Activated CD4-positive, alpha-beta T cell treated with anti-CD3 and anti-CD28 coated beads for 36 hours (primary cell): Measurements from ENCODE around the gene CD300H. TPM values are rescaled to one million over a fixed set of nuclear protein-coding genes. Genes with fewer than 3 reads are reported as not detected.
"Not testable (repeated sequence)": the region's sequence is repeated elsewhere in the genome, so short reads cannot be mapped to it uniquely, and the experiment has no call there.

Source experiments
- ATAC-seq: fragments of 200-7000 bp; cut with Tn5 transposase; one replicate; pipeline ENCODE4 v1.10.0; 2021; ENCODE audit warnings: mild to moderate bottlenecking, moderate library complexity
- CTCF ChIA-PET: fragments of 350-600 bp; sonication (Branson Sonifier 250); formaldehyde crosslinking; loops from one replicate; lab custom pipeline; 2021; ENCODE audit warnings: antibody characterized with exemption; lab: Charles Lee
- POLR2A ChIA-PET: fragments of 350-600 bp; sonication (Branson Sonifier 250); formaldehyde crosslinking; loops from one replicate; lab custom pipeline; 2021; ENCODE audit warnings: antibody characterized with exemption, inconsistent platforms; lab: Charles Lee
- DNase-seq: peaks from one replicate; pipeline ENCODE4 v3.0.0-alpha.2; 2020
- H3K27ac Mint-ChIP-seq: one replicate; pipeline ENCODE4 v1.8.0; 2021; ENCODE audit warnings: mixed read lengths
- H3K27me3 Mint-ChIP-seq: one replicate; pipeline ENCODE4 v1.8.0; 2021; ENCODE audit warnings: mixed read lengths
- H3K36me3 Mint-ChIP-seq: one replicate; pipeline ENCODE4 v1.8.0; 2021; ENCODE audit warnings: low read depth, mixed read lengths
- H3K4me1 Mint-ChIP-seq: one replicate; pipeline ENCODE4 v1.8.0; 2021; ENCODE audit warnings: mixed read lengths
- H3K4me3 Mint-ChIP-seq: one replicate; pipeline ENCODE4 v1.8.0; 2021; ENCODE audit warnings: mild to moderate bottlenecking, moderate library complexity, mixed read lengths
- H3K9me3 Mint-ChIP-seq: one replicate; pipeline ENCODE4 v1.8.0; 2021; ENCODE audit warnings: low read depth, mixed read lengths
- intact Hi-C, 2 experiments: fragments of 100-400 bp; cut with DNase I in 1 of 2; cut with micrococcal nuclease in 1 of 2; formaldehyde crosslinking; loops; one replicate each; pipeline versions ENCODE4 v1.14.2 to v1.15.1; 2022 to 2024; cut with DNase I, micrococcal nuclease
- total RNA-seq, 2 experiments: library from RNA; stranded (reverse); gene quantifications; one replicate each; pipeline ENCODE4 v1.2.3, GENCODE V29; 2021

The CD300H gene
- total RNA-seq, 2 experiments from 2014 or later: not detected

DNA sequence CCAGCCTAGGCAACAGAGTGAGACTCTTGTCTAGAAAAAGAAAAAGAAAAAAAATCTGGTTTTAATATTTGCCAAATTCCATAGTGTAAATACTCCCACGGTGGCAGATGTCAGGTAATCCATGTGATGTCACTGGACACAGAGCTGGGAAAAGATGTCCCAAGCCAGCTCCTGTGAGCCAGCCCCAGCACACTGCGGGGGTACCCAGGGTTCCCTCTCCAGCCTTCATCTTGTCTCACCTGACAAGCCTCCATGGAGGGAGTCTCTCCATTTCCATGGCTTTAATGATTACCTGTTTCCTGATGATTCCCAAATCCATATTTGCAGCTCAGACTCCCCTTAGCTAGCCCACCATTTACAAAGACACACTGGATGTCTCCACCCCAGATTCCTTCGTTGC lies 40.6 kb downstream of the CD300H start:
- H3K27ac Mint-ChIP-seq: no peak overlapping the region
- intact Hi-C loops: no loop called here
- H3K4me3 Mint-ChIP-seq: no peak overlapping the region
- no peaks in the 10 kb centered on the region for H3K4me1 Mint-ChIP-seq
- ChIA-PET POLR2A (interaction anchor here (0.6 to 0.7 kb wide), 2 partner anchors 15 to 294 kb away, joined by 3 to 4 read pairs; no protein-coding TSS in a partner anchor), CTCF (interaction anchor here (0.6 to 1.3 kb wide), 4 partner anchors 69 to 229 kb away, joined by 3 to 4 read pairs (median 3); no protein-coding TSS in a partner anchor)
- DNase-seq (no peak), ATAC-seq (no peak)
- peaks cover 12% of the 10 kb centered on the region for H3K27me3 Mint-ChIP-seq
- H3K9me3 Mint-ChIP-seq: peaks cover 4% of the 10 kb centered on the region
- H3K36me3 Mint-ChIP-seq: no peaks in the 10 kb centered on the region

- no peak overlapping the region for H3K4me3 Mint-ChIP-seq
- H3K27me3 Mint-ChIP-seq: peaks cover 19% of the 10 kb centered on the region
- H3K4me1 Mint-ChIP-seq: peaks cover 5% of the 10 kb centered on the region
- H3K36me3 Mint-ChIP-seq: no peaks in the 10 kb centered on the region
- no peak overlapping the region for H3K27ac Mint-ChIP-seq
- ATAC-seq: no peak
- intact Hi-C loops: no loop called here
- POLR2A ChIA-PET: interaction anchor here (0.7 kb wide), 1 partner anchor 14 kb away, joined by 4 read pairs; no protein-coding TSS in a partner anchor
- peaks cover 6% of the 10 kb centered on the region for H3K9me3 Mint-ChIP-seq
- CTCF ChIA-PET: interaction anchor here (1.1 to 1.3 kb wide), 2 partner anchors 70 to 77 kb away, joined by 3 read pairs; no protein-coding TSS in a partner anchor
- DNase-seq: no peak
These were observed 41.5 kb downstream of the CD300H start for GRCh38 chr17:74525781-74526288.

- intact Hi-C loops: no loop called here
- ATAC-seq: no peak
- CTCF ChIA-PET: interaction anchor here (1.1 to 1.3 kb wide), 2 partner anchors 70 to 78 kb away, joined by 3 read pairs; no protein-coding TSS in a partner anchor
- peaks cover 6% of the 10 kb centered on the region for H3K4me1 Mint-ChIP-seq
- no peak for DNase-seq
- H3K9me3 Mint-ChIP-seq: peaks cover 7% of the 10 kb centered on the region
- no peaks in the 10 kb centered on the region for H3K36me3 Mint-ChIP-seq
- no peak overlapping the region for H3K27ac Mint-ChIP-seq
- POLR2A ChIA-PET: no interaction called here
- peaks cover 20% of the 10 kb centered on the region for H3K27me3 Mint-ChIP-seq
- no peak overlapping the region for H3K4me3 Mint-ChIP-seq
These were observed 41.9 kb downstream of the CD300H start for GRCh38 chr17:74525465-74525725.

DNA sequence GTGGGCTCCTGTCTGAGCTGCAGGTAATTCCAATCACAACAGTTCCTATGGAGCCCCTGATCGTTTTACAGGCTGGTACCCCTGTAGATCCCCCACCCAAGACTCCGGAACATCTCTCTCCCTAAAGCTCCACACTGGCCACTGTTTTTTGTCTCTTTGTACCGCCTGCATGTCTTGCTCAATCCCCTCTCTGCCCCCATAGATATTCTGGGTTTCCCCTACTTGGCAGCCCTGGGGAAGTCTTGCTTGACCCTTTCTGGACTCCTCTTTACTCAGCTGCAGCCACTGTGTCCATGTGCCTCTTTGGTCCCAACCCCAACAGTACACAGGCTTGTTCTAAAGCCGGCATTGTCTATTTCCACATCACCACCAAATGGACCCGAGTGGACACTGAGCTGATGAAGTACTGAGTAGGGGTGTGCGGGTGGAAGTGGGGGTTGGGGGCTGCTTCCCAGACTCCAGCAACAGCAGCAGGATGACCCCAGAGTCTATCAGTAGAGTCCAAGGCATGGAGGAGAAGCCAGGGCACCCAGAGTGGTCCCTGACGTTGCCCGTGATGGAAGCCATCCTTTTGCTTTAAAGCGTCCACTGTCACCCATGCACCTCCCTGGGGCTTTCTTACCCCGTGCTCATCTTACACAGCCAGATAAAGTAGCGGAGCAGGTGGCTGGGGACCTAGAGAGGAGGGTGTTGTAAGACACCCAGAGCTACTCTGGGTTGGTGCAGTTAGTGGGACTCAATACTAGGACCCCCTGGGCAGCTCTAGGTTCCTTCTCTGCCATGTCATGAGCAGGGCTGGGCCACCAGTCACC lies 42.5 kb downstream of the CD300H start:
- Mint-ChIP-seq H3K36me3 (no peaks in the 10 kb centered on the region), H3K9me3 (peaks cover 7% of the 10 kb centered on the region), H3K27ac (no peak overlapping the region), H3K27me3 (peaks cover 20% of the 10 kb centered on the region), H3K4me1 (peaks cover 10% of the 10 kb centered on the region), H3K4me3 (no peak overlapping the region)
- ChIA-PET POLR2A (no interaction called here), CTCF (interaction anchor here (0.5 to 1.1 kb wide), 3 partner anchors 88 to 1929 kb away, joined by 3 to 4 read pairs (median 3); no protein-coding TSS in a partner anchor)
- intact Hi-C loops: no loop called here
- ATAC-seq: no peak
- DNase-seq: no peak

- intact Hi-C loops: no loop called here
- no peaks in the 10 kb centered on the region for H3K36me3 Mint-ChIP-seq
- DNase-seq: no peak
- H3K4me3 Mint-ChIP-seq: no peak overlapping the region
- H3K9me3 Mint-ChIP-seq: peaks cover 10% of the 10 kb centered on the region
- peaks cover 12% of the 10 kb centered on the region for H3K4me1 Mint-ChIP-seq
- ChIA-PET POLR2A (no interaction called here), CTCF (no interaction called here)
- no peak for ATAC-seq
- peaks cover 20% of the 10 kb centered on the region for H3K27me3 Mint-ChIP-seq
- H3K27ac Mint-ChIP-seq: no peak overlapping the region
These were observed 44.0 kb downstream of the CD300H start for GRCh38 chr17:74523308-74523707.

- ATAC-seq (no peak), DNase-seq (no peak)
- peaks cover 10% of the 10 kb centered on the region for H3K9me3 Mint-ChIP-seq
- H3K4me1 Mint-ChIP-seq: peaks cover 12% of the 10 kb centered on the region
- peaks cover 20% of the 10 kb centered on the region for H3K27me3 Mint-ChIP-seq
- CTCF ChIA-PET: no interaction called here
- intact Hi-C loops: no loop called here
- H3K36me3 Mint-ChIP-seq: no peaks in the 10 kb centered on the region
- POLR2A ChIA-PET: interaction anchor here (0.7 kb wide), 1 partner anchor 997 kb away, joined by 4 read pairs; no protein-coding TSS in a partner anchor
- no peak overlapping the region for H3K4me3 Mint-ChIP-seq
- no peak overlapping the region for H3K27ac Mint-ChIP-seq
These were observed 44.8 kb downstream of the CD300H start for GRCh38 chr17:74522381-74523105.

DNA sequence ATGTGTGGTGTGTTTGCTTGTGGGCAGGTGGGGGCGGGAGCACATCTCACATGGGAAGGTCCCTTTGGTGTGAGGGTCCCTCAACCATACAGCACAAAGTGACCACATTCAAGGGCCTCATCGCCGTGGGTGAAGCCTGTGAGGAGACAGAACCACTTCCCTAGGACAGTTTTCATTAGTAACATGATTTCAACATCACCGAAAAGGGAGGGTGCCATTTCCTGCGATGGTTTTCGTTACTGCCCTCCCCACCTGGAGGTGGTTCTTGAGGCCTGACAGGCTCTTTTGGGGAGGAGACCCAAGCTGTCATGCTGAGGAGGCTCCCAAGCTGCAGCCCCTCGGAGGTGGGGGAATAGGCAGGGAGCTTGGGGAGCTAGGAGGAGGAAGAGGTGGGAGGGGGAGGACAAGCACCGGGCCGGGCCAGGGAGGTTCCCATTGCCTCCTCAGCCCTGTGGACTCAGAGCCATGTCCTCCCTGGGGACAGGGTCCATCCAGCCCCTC lies 45.6 kb downstream of the CD300H start:
- ChIA-PET POLR2A (no interaction called here), CTCF (no interaction called here)
- Mint-ChIP-seq H3K27ac (no peak overlapping the region), H3K4me3 (no peak overlapping the region), H3K9me3 (peaks cover 10% of the 10 kb centered on the region), H3K36me3 (no peaks in the 10 kb centered on the region), H3K4me1 (peaks cover 12% of the 10 kb centered on the region), H3K27me3 (peaks cover 22% of the 10 kb centered on the region)
- intact Hi-C loops: no loop called here
- no peak for ATAC-seq
- DNase-seq: no peak

DNA sequence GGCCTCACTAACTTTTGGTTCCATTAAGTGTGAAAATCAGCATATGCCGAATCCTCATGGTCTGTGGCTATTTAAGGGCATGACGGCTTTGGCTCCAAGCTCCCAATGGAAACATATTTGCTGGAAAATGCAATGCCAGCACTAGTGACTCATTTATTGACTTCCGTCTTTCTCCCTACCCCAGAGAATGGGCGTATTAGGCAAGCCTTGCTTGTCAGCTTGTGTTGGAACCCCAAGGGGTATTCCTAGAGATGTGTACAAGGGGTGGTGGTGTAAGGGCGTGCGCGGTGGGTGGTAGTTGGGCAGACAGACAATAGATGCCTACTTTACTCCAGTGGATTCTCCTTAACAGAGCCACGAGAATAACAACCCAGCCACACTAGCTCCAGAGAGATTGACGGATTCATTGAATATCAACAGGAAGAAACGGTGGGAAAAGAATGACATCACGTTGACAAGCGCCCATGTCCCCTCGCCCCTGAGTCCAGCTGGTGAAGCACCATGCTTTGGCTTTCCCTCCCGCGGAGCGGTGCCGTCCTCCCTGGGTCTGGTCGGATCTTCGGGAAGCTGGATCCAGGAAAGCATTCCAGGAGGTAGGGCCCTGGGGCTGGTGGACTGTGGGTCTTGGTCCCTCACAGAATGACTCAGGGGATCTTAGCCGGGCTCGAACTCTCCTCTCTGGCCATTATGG lies 46.4 kb downstream of the CD300H start:
- ATAC-seq (no peak), DNase-seq (no peak)
- H3K9me3 Mint-ChIP-seq: peaks cover 10% of the 10 kb centered on the region
- CTCF ChIA-PET: no interaction called here
- no peaks in the 10 kb centered on the region for H3K36me3 Mint-ChIP-seq
- H3K27me3 Mint-ChIP-seq: peaks cover 22% of the 10 kb centered on the region
- POLR2A ChIA-PET: no interaction called here
- H3K4me3 Mint-ChIP-seq: no peak overlapping the region
- peaks cover 12% of the 10 kb centered on the region for H3K4me1 Mint-ChIP-seq
- H3K27ac Mint-ChIP-seq: peak overlapping the region; percentile 47
- intact Hi-C loops: no loop called here

GRCh38 chr17:74520016-74520434 lies 47.3 kb downstream of the CD300H start:
- Mint-ChIP-seq H3K36me3 (no peaks in the 10 kb centered on the region), H3K27me3 (peaks cover 22% of the 10 kb centered on the region), H3K4me3 (no peak overlapping the region), H3K9me3 (peaks cover 10% of the 10 kb centered on the region), H3K27ac (no peak overlapping the region), H3K4me1 (peaks cover 12% of the 10 kb centered on the region)
- intact Hi-C loops: no loop called here
- ChIA-PET CTCF (no interaction called here), POLR2A (no interaction called here)
- peak; percentile 63 for DNase-seq
- peak; percentile 83 for ATAC-seq

DNA sequence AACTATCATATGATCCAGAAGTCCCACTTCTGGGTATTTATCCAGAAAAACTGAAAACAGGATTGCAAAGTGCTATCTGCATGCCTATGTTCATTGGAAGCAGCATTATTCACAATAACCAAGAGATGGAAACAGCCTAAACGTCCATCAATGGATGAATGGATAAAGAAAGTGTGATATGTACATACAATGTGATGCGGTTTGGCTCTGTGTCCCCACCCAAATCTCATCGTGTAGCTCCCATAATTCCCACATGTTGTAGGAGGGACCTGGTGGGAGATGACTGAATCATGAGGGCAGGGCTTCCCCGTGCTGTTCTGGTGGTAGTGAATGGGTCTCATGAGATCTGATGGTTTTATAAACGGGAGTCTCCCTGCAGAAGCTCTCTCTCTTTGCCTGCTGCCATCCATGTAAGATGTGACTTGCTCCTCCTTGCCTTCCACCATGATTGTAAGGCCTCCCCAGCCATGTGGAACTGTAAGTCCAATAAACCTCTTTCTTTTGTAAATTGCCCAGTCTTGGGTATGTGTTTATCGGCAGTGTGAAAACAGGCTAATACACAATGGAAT lies 48.8 kb downstream of the CD300H start:
- CTCF ChIA-PET, DNase-seq, POLR2A ChIA-PET, H3K4me3 Mint-ChIP-seq, H3K27ac Mint-ChIP-seq, intact Hi-C loops, ATAC-seq: not testable (repeated sequence)
- Mint-ChIP-seq H3K27me3 (peaks cover 32% of the 10 kb centered on the region), H3K9me3 (peaks cover 22% of the 10 kb centered on the region), H3K4me1 (peaks cover 23% of the 10 kb centered on the region), H3K36me3 (peaks cover 12% of the 10 kb centered on the region)
